Fibroblast of skin of left biceps (primary cell): Measurements from ENCODE around the gene CTRL.
"Not testable (repeated sequence)": the region's sequence is repeated elsewhere in the genome, so short reads cannot be mapped to it uniquely, and the experiment has no call there.

Experiments
- DNase-seq, 2 experiments: peaks; one replicate each; pipeline ENCODE4 v3.0.0-alpha.2; 2013; ENCODE audit warnings: low read depth in 2 of 2

Gene CTRL

GRCh38 chr16:67931712-67932461 is at the start of gene CTRL:
Gene CTRL (minus strand): TSS chr16:67931862. CDS start chr16:67931852, 10 bp downstream.
- DNase-seq: no peak

- no peak for DNase-seq
Measured at GRCh38 chr16:67979955-67980678, 48.5 kb upstream of the CTRL start, which contains the start of gene DPEP3. Gene DPEP3 (minus strand): TSS chr16:67980499. CDS start chr16:67980380, 119 bp downstream.

- DNase-seq: no peak
Measured at GRCh38 chr16:67977469-67978227, 46.0 kb upstream of the CTRL start.

GRCh38 chr16:67977005-67977404 is 45.3 kb upstream of the CTRL start:
- no peak for DNase-seq

- DNase-seq: no peak
Measured at GRCh38 chr16:67976205-67976604, 44.5 kb upstream of the CTRL start.

- DNase-seq: no peak
Measured at GRCh38 chr16:67975321-67976105, 43.9 kb upstream of the CTRL start.

- DNase-seq: not testable (repeated sequence)
Measured at GRCh38 chr16:67972285-67972684, 40.6 kb upstream of the CTRL start.

GRCh38 chr16:67971111-67971510 is 39.4 kb upstream of the CTRL start:
- DNase-seq: no peak

GRCh38 chr16:67969254-67970039 is 37.8 kb upstream of the CTRL start:
- DNase-seq: no peak

GRCh38 chr16:67968400-67969253 is 37.0 kb upstream of the CTRL start, which contains the start of gene SLC12A4:
Gene SLC12A4 (minus strand): TSS chr16:67968637. CDS start chr16:67968553, 84 bp downstream.
- DNase-seq: peak; percentile 57 to 67

GRCh38 chr16:67967958-67968399 is 36.3 kb upstream of the CTRL start:
- DNase-seq: no peak

- DNase-seq: no peak
Measured at GRCh38 chr16:67967183-67967957, 35.7 kb upstream of the CTRL start.

GRCh38 chr16:67966549-67967182 is 35.0 kb upstream of the CTRL start:
- no peak for DNase-seq

GRCh38 chr16:67965668-67966548 is 34.2 kb upstream of the CTRL start:
- no peak for DNase-seq

GRCh38 chr16:67964477-67965131 is 32.9 kb upstream of the CTRL start:
- no peak for DNase-seq

- no peak for DNase-seq
Measured at GRCh38 chr16:67963662-67964321, 32.1 kb upstream of the CTRL start.
